Activated CD4-positive, alpha-beta T cell treated with anti-CD3 and anti-CD28 coated beads, Interleukin-2, amount 50 U/mL, for 24 hours (primary cell): ENCODE results near the gene RASSF7.
A peak's percentile ranks its signal among the peaks of the same experiment; 100 is the strongest.
"Not testable (repeated sequence)": the region's sequence is repeated elsewhere in the genome, so short reads cannot be mapped to it uniquely, and the experiment has no call there.

Source experiments
- DNase-seq, 2 donors: peaks; one replicate each; pipeline ENCODE4 v3.0.0-alpha.2; 2020; ENCODE audit warnings: low read depth in 1 of 2, low spot score in 1 of 2

RASSF7 gene

DNA sequence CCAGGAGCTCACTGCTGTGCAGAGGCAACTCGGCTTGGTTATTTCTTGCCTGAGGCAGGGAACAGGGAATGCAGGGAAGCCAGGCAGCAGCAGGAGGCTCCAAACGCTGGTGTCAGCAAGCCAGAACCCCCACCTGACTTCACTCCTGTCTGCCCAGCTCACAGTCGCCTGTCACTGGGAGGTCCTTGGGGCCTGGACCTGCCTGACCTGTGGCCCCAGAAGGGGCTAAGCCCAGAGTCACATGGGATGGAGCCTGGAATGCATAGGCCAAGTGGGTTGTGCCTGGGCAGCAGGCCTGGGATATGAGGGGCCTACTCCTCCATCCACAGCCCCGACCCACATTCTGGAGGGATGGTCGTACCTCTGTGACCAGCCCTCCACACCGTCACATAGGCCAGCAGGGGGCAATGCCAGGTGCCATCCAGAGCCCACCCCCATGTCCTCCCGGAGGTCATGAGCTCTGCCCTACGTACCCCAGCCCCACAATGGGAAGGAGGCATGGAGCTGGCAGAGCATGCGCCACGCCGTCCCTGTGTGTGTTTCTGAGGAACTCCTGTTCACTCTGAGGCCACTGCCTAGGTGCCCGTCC is 5.2 kb downstream of the RASSF7 start:
- DNase-seq = no peak

DNA sequence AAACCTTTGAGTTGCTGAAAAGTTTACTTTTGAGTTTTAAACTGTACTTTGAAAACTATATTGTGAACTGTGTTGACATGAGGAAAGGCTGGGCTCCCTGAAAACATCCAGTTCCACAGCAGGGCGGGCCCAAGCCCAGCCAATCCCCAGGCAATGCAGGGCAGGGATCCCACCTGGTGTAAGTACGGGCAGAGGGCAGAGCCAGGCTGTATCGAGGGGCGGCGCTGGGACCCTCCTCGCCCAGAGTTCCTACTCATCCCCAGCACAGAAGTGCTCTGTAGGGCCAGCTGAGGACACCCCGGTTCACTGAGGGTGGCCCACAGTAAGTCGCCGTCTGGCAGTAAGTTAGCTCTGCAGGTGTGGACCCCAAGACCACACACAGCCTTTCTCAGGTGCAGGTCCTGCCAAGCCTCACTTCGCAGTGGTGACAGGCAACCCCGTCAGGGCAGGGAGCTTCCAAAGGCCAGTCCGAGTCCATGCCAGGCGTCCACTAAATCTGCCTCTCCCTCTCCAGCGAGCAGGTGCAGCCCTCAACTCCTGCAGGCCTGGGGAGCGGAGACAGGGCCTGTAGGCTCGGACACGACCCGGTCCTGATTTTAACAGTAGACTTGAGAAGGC is 6.3 kb downstream of the RASSF7 start:
- no peak for DNase-seq

DNA sequence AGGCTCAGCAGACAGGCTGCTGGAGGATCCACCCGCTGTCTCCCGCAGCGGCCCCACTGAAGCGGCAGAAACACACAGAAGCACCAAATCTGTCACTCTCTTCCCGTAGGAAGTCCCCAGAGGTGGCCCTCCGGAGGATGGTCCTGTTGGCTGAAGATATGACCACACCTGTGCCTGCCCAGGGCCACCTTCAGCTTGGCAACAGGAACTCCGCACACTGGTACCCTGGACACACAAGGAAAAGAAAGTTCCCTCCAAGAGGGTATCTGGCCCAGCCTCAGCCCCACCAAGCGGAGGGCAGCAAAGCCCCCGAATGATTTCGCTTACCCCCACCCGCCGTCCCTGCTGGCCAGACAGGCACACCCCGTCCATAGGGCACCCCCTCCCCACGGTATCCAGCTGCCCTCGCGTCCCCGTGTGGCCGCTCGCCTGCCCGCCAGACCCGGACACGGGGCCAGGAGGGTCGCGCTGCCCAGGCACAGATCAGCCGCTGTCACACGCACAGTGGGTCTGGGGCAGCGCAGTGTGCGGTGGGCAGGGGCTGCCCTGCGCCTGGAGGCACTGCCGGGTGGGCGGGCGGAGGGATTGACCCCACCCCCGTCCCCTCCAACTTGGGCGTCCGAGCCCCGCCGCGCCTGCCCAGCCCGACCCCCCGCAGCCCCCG is 7.0 kb downstream of the RASSF7 start:
- no peak for DNase-seq

DNA sequence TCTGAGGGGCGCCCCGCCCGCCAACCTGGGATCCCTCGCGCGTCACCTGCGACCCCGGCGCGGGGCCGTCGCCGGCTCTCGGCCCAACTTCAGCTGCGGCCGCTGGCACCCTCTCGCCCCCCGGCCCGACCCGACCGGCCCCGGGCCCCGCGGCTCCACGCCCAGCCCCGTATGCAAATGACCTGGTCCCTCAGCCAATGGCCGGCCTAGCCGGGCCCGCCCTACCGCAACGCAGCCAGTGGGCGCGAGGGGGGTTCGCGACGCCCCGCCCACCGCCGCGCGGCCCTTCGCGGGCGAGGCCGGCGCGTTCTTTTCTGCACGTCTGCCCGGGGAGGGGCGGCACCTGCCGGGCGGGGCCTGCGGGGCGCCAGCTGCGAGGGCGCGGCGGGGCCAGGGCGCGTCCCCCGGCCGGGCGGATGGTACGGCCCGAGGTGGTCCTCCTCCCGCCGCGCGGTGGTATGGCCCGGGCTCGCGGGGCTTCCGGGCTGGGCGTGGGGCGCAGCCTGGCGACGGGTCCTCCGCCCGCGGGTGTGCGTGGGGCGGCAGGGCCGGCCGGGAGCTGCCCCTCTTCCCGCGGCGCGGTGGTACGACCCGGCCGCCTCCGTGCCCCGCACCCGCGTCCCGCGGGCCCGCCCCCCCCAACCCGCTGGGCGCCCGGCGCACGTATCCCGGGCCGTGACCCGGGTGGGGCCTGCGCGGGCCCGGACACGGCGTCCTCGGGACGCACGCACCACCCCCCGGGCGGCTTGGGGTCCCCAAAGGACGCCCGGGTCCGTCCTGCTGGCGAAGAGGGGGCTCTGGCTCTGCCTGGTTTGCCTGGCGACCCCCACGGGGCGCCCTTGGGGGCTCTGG is 7.8 kb downstream of the RASSF7 start:
- peak; percentile 76 to 82 for DNase-seq

DNA sequence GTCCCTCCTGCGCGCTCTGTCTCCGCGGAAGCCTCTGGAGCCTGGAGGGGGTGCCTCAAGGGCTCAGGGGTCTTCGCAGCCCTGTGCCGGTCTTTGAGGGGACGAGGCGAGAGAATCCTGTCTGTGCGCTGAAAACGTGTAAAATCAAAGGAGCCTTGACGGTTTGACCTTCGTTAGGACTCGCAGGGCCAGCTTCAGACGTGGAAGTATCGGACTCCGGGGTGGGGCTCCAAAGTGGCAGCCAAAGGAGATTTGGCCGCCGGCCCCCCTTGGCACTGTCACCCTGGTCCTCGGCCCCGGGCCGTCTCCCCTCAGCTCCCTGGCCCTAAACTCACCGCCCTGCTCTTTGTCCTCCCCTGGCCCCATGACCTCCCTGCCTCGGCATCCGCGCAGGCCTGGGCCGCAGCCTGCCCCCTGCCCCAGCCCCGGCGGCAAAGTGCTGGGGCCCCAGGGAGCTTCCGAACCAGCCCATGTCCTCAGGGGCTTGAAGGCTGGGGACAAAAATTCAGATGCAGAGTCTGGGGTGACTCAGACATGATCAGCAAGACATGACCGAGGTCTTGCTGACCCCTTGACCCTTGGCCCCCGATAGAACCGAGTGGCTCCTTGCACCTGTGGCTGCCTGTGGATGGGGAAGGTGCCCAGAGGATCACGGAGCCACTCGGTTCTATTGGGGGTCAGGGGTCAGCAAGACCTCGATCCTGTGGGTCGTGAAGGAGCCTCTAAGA is 8.6 kb downstream of the RASSF7 start:
- no peak for DNase-seq

DNA sequence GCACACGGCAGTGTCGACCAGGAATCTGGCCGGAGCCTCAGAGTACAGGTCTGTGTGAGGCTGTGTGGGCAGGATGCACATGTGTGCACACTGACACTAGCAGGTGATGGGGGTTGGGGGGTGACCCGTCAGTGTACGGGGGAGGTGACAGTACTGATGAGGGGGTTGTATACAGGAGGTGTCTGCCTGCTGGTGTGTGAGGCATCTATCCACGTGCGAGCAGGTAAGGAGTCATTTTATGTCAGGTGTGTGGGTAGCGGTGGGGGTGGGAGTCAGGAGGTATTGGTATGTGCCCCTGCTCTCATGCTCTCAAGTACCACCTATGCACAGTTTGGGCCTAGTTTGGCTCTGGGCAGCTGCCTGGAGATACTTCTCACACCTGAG is 11.0 kb downstream of the RASSF7 start:
- DNase-seq = no peak

DNA sequence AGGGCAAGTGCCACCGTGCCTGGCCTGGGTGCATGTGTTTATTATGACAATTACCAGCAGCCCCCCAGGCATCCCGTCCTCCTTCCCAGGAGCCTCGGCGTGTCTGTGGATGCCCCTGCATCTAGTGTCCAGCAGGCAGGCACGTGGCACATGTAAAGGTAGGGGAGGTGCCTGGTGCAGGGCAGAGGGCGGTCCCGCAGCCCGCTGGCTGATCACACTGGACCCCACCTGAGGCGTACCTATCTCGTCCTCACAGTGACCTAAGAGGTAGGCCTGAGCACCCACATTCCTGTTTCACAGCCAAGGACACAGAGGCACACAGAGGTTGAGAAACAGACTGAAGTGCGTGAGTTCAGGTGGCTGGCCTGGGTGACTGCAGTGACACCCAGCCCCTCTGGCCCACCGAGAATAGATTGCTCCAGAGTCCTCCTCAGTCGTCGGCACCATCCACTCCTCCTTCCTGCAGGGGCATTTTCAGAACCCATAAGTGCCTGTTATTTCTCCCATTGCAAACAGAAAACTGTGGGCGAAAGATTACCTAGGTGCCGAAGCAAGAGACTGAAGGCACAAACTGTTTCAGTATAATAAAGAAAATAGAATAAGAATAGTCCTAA is 12.5 kb downstream of the RASSF7 start:
- DNase-seq = no peak

DNA sequence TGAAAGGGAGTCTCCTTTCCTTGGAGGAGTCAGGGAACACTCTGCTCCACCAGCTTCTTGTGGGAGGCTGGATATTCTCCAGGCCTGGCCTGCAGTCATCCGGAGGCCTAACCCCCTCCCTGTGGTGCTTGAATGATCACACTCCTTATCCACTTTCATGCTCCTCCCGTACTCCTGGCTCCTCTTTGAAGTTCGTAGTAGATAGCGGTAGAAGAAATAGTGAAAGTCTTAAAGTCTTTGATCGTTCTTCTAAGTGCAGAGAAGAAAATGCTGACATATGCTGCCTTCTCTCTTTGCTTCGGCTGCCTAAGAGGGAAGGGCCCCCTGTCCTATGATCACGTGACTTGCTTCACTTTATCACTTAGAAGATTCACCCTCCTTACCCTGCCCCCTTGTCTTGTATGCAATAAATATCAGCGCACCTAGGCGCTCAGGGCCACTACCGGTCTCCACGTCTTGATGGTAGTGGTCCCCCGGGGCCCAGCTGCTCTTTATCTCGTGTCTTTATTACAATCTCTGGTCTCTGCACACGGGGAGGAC is 13.3 kb downstream of the RASSF7 start:
- not testable (repeated sequence) for DNase-seq

DNA sequence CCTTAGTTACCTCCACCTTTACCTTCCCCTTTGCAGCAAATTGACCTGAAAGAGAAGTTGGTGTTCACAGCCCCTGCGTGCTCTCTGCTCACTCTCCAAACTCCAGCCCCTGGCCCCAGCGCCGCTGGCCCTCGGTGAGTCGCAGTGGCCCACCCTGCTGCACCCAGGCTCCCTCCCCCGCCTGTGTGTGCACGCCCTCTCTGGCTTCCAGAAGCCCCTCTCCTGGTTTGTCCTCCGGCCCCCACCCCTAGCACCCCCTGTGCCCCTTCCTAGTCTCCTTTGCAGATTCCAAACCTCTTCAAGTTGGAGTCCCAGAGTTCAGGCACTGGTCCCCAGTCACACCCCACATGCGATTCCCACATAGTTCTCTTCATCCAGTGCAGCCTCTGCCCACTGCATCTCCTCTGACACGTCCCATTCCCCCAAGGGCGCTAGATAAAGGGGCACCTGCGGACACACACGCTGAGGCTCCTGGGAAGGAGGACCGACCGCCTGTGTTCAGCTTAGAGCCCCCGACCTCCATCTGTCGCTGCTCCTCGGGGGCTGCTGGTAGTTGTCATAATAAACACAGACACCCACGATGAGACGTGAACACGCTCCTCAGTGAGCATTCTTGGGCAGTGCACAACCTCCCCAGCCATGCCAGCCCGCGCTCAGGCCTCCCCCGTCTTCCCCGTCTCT is 14.0 kb downstream of the RASSF7 start:
- DNase-seq = no peak

DNA sequence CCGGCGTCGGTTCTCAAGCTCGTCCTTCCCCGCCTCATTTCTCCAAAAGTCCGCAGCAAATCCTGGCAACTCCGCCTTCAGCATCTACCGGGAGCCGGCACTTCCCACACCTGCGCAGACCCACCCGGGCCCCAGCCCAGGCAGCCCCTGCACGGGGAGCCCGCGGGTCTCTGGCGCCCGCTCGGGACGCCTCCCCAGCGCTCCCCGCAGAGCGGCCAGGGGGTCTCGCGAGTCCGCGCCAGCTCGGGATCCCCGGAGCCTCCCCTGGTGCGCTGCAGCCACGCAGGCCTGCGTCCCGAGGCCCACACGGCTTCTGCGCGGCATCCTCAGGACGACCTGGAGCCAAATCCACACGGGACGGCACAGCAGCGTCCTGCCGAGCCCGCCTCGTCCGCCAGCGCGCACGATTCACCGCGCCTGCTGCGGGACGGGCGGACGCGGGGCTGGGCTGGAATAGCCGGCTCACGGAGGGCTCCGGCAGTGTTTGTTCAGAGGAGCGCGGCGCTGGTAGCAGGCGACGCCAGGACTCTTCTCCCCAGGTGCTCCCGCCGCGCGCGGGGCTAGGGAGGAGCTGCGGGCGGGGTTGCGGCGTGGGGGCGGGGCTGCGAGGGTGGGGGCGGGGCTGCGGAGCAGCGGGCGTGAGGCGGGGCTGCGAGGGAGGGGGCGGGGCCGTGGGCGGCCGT is 14.7 kb downstream of the RASSF7 start:
- DNase-seq = no peak

DNA sequence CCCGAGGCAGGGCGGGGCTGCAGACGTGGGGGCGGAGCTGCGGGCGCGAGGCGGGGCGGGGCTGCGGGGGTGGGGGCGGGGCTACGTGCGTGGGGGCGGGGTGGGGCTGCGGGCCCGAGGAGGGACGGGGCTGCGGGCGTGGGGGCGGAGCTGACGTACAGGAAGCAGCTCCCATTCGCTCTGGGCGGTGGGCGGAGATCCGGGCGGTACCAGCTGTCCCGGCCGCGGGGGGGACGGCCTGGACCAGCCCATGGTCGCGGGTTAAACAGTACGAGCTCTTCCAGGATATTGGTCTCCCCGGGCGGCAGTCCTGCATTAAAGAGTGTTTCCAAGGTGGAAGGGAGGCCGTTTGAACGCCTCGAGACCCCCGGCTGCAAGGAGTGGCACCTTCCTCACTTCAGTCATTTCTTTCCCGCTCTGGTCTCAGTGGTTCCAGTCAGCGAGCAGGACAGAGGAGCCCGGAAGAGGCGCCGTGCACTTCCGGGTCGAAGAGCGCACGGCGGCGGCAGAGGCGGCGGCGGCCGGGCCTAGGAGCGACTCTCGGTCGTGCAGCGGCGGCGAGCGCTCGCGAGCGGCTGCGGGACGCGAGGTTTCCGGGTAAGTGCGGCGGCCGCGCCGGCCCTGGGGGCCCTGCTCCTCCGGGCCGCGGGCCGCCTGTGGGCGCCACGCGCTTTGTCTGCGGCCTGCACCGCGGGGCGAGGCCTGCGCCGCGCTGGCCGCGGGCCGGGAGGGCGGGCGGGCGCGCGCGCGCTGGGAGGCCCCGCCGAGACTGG is 15.4 kb downstream of the RASSF7 start, which contains the start of gene PHRF1:
Gene PHRF1 (plus strand): TSS at position 475 of the 773 bp plus-strand sequence. CDS start 5,043 bp downstream, outside the sequence.
- peak; percentile 91 to 92 for DNase-seq

DNA sequence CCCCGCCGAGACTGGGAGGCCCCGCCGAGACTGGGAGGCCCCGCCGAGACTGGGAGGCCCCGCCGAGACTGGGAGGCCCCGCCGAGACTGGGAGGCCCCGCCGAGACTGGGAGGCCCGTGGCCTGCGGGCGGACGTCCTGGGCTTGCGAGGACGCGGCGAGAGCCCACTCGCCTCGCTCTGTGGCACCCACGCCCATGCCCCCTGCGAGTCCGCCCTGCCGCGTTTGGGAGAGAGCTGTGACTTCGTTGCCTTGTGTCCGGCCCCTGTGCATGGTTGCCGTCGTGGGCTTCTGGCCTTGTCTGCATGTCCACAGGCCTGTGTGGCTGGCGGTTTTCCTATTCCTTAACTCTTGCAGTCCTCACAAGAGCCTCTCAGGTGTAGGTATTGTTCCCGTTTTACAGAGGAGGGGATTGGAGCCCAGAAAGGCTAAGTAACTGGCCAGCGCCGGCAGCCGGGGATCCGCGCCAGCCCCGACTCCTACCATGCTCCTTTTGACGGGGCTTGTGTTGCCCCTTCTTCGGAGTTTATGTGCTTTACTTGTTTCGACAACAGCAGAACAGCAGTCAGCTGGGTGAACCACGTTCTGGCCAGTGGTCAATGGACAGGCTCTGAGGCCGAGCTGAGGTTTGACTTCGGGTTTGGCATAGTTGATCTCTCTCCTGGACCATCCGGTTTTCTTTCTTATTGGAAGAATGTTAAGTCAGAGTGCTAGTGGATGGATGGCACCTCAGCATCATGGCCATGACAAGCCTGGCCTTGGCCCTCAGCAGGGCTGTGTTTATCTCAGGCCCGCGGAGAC is 16.2 kb downstream of the RASSF7 start:
- DNase-seq = no peak

DNA sequence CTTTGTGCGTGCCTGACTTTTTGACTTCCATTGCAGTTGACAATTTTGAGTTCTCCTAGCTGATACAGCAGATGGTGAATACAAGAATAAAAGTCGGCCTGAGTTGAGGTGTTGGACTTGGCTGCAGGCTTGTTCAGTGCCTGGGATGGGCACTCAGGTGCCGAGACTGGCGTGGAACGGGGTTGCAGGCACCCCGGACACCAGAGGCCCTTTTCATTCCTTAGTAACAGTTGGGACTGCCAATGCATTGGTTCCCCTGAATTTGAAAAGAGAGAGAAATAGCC is 16.8 kb downstream of the RASSF7 start:
- DNase-seq = no peak

DNA sequence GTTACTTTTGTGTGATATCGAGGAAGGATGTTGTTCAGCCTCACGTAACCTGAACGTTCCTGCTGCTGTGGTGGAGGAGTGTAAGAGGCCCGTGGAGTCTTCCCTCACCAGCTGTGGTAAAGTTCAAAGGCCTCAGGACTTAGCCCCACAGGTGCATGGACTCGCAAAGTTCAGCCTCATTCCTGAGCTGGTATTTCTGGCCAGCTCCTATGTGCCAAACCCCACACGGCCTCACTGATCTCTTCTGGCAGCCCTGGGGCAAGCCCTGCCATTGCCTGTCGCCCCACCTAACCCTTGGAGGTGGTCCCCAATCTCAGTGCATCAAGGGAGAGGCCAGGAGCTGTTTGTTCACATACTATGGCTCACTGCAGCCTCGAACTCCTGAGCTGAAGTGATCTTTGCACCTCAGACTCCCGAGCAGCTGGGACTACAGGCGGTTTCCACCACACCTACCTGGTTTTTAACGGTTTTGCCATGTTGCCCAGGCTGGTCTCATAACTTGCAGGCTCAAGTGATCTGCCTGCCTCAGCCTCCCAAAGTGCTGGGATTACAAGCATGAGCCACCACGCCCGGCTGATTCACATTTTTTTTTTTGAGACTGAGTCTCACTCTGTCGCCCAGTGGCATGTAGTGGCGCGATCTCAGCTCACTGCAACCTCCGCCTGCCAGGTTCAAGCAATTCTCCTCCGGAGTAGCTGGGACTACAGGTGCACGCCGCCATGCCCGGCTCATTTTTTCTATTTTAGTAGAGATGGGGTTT is 17.7 kb downstream of the RASSF7 start:
- DNase-seq = no peak

DNA sequence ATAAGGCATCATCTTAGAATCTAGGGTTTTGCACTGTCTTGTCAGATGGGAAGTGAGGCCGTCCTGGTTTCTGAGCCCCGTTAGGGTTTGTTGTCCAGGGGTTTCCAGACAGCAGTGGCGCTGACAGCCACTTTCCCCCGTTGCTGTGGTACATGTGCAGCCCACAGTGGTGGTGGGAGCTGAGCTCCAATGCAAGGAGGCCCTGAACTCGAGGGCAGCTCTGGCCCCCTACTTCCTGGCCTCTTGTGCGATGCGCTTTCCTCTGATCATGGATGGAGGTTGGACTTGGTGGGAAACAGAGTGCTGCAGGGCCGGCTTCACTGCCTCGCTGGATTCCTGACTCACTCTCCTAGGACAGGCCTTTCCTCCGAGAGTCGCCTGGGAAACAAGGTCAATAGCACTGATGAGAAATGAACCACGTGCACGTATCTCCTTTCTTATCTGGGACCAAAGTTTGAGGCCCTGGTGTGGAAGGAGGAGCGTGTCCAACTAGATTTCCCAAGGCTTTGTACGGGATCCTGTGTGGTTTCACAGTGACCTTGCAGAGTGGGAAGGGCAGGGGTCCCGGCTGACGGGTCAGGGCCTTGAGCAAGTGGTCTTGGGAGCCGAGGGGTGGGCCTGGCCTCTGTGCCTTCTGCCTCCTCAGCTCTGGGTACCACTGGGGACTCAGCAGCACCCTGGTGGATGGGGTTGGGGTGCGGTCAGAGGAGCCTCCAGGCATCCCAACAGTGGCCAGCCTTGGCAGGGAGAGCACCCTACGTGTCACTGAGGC is 19.2 kb downstream of the RASSF7 start:
- no peak for DNase-seq

DNA sequence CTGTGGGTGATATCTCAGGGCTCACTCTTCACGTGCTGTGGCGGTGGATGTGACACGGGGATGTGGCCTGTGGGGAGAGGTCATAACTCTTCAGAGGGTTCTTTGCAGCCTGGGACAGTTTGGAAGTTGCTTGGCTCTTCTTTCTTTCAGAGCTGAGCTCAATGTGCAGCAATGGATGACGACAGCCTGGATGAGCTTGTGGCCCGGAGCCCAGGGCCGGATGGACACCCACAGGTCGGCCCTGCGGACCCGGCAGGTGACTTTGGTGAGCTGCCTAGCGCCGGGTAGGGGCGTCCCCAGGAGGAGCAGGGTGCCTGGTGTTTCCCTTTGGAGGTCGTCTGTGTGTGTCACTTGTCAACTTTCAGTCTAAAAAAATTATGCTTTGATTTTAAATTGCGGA is 20.6 kb downstream of the RASSF7 start:
- no peak for DNase-seq
